Chondrocyte (in vitro differentiated cells): Measurements from ENCODE around the gene CCDC88A. TPM values are rescaled to one million over a fixed set of nuclear protein-coding genes. Genes with fewer than 3 reads are reported as not detected.
"Not testable (repeated sequence)": the region's sequence is repeated elsewhere in the genome, so short reads cannot be mapped to it uniquely, and the experiment has no call there.

Experiments
- DNase-seq: peaks from one replicate; pipeline ENCODE4 v3.0.0; 2021; ENCODE audit warnings: mixed read lengths, low spot score
- H3K27ac Mint-ChIP-seq: one replicate; pipeline ENCODE4 v1.8.0; 2021; ENCODE audit warnings: mild to moderate bottlenecking, moderate library complexity, mixed read lengths; ENCODE audit not compliant: unreplicated experiment
- H3K27me3 Mint-ChIP-seq: 2 replicates; pipeline ENCODE4 v1.8.0; 2021; ENCODE audit warnings: low read depth, mixed read lengths
- H3K36me3 Mint-ChIP-seq: 2 replicates; pipeline ENCODE4 v1.8.0; 2021; ENCODE audit warnings: low read depth, mixed read lengths
- H3K4me1 Mint-ChIP-seq: 2 replicates; pipeline ENCODE4 v1.8.0; 2021; ENCODE audit warnings: low read depth, mild to moderate bottlenecking, mixed read lengths
- H3K4me3 Mint-ChIP-seq: one replicate; pipeline ENCODE4 v1.8.0; 2021; ENCODE audit warnings: mild to moderate bottlenecking, moderate library complexity, mixed read lengths; ENCODE audit not compliant: unreplicated experiment
- H3K9me3 Mint-ChIP-seq: 2 replicates; pipeline ENCODE4 v1.8.0; 2021; ENCODE audit warnings: low read depth, mixed read lengths
- total RNA-seq: library from RNA; stranded (reverse); gene quantifications from 3 replicates; pipeline ENCODE4 v1.2.1, GENCODE V29; 2021
- TF ChIP-seq, protein P1 (sequence below): fragments of 200-600 bp; sonication (generic); IDR thresholded peaks from 2 replicates; pipeline ENCODE4 v1.5.0; 2021; ENCODE audit warnings: antibody characterized with exemption, mild to moderate bottlenecking, moderate library complexity

Gene CCDC88A
- total RNA-seq, 1 donor from 2014 or later = 52.1 TPM

DNA sequence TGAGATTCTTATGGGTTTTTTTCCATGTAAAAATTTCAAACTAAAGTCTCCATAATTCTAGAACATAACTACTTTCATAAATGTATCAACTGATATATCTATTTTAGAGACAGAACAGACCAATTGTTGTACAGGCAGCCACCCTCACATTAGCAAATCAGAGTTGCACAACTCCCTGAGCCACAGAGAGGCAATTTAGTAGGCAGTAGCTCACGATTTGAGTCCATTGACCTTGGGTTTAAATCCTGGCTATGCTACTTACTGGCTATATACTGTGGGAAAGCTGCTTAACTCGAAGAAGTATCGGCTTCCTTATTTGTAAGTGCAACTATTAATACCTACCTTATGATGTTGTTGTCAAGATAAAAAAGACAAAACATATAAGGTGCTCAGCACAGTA is 166.8 kb downstream of the CCDC88A start:
- TF ChIP-seq, protein P1, sequence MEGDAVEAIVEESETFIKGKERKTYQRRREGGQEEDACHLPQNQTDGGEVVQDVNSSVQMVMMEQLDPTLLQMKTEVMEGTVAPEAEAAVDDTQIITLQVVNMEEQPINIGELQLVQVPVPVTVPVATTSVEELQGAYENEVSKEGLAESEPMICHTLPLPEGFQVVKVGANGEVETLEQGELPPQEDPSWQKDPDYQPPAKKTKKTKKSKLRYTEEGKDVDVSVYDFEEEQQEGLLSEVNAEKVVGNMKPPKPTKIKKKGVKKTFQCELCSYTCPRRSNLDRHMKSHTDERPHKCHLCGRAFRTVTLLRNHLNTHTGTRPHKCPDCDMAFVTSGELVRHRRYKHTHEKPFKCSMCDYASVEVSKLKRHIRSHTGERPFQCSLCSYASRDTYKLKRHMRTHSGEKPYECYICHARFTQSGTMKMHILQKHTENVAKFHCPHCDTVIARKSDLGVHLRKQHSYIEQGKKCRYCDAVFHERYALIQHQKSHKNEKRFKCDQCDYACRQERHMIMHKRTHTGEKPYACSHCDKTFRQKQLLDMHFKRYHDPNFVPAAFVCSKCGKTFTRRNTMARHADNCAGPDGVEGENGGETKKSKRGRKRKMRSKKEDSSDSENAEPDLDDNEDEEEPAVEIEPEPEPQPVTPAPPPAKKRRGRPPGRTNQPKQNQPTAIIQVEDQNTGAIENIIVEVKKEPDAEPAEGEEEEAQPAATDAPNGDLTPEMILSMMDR = no peak
- DNase-seq = no peak
- no peaks in the 10 kb centered on the region for H3K9me3 Mint-ChIP-seq
- H3K27ac Mint-ChIP-seq = no peak overlapping the region
- H3K36me3 Mint-ChIP-seq = peaks cover 9% of the 10 kb centered on the region
- no peak overlapping the region for H3K4me3 Mint-ChIP-seq
- no peaks in the 10 kb centered on the region for H3K4me1 Mint-ChIP-seq
- no peaks in the 10 kb centered on the region for H3K27me3 Mint-ChIP-seq

GRCh38 chr2:55247025-55247424 is 172.6 kb downstream of the CCDC88A start:
- Mint-ChIP-seq H3K4me3 (no peak overlapping the region), H3K27ac (no peak overlapping the region), H3K9me3 (no peaks in the 10 kb centered on the region), H3K4me1 (no peaks in the 10 kb centered on the region), H3K36me3 (peaks cover 12% of the 10 kb centered on the region), H3K27me3 (no peaks in the 10 kb centered on the region)
- no peak for DNase-seq
- TF ChIP-seq, protein P1 = no peak

DNA sequence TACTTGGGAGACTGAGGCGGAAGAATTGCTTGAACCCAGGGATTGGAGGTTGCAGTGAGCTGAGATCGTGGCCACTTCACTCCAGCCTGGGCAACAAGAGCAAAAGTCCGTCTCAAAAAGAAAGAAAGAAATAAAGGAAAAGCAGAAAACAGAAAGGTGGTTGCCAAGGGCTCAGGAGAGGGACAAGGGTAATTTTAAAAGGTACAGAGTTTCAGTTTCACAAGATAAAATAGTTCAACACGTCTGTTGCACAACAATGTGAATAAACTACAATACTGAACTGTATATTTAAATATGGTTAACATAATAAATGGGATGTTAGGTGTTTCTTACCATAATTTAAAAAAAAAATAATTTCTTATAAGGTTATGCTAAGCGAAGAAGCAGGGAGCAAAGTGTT is 174.2 kb downstream of the CCDC88A start:
- TF ChIP-seq, protein P1 = no peak
- Mint-ChIP-seq H3K4me3 (no peak overlapping the region), H3K4me1 (no peaks in the 10 kb centered on the region), H3K27me3 (no peaks in the 10 kb centered on the region), H3K27ac (no peak overlapping the region), H3K36me3 (peaks cover 10% of the 10 kb centered on the region), H3K9me3 (no peaks in the 10 kb centered on the region)
- DNase-seq = no peak

DNA sequence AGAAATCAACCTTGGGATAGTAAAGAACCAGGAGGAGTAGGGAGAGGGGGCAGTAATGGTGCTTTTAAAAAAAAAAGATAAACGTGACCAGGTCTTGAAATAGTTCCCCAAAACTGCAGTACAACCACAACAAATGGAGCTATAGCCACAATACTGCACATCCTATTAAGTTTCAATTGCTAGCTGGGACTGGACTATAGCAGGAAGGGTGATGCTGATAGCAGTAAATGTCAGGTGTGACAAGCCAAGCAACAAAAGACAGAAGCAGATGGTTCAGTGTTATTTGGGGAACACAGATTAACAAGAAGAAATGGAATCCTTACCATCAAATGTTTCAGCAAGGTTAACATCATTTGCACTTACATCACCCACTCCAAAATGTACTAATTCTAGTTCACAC is 177.0 kb downstream of the CCDC88A start:
- no peak for DNase-seq
- H3K36me3 Mint-ChIP-seq = peaks cover 5% of the 10 kb centered on the region
- H3K4me1 Mint-ChIP-seq = no peaks in the 10 kb centered on the region
- no peak overlapping the region for H3K27ac Mint-ChIP-seq
- H3K9me3 Mint-ChIP-seq = no peaks in the 10 kb centered on the region
- TF ChIP-seq, protein P1 = no peak
- H3K4me3 Mint-ChIP-seq = no peak overlapping the region
- H3K27me3 Mint-ChIP-seq = no peaks in the 10 kb centered on the region

DNA sequence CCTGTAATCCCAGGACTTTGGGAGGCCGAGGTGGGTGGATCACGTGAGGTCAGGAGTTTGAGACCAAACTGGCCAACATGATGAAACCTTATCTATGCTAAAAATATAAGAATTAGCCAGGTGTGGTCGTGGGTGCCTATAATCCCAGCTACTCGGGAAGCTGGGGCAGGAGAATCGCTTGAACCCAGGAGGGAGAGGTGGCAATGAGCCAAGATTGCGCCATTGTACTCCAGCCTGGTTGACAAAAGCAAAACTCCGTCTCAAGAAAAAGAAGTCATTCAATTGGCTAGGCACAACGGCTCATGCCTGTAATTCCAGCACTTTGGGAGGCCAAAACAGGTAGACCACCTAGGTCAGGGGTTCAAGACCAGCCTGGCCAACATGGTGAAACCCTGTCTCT is 178.1 kb downstream of the CCDC88A start:
- H3K36me3 Mint-ChIP-seq, H3K4me1 Mint-ChIP-seq, H3K27me3 Mint-ChIP-seq, DNase-seq, H3K4me3 Mint-ChIP-seq, H3K27ac Mint-ChIP-seq, H3K9me3 Mint-ChIP-seq: not testable (repeated sequence)

- Mint-ChIP-seq H3K4me1 (peaks cover 12% of the 10 kb centered on the region), H3K27me3 (no peaks in the 10 kb centered on the region), H3K4me3 (no peak overlapping the region), H3K27ac (no peak overlapping the region), H3K36me3 (peaks cover 12% of the 10 kb centered on the region), H3K9me3 (no peaks in the 10 kb centered on the region)
- TF ChIP-seq, protein P1 = no peak
- DNase-seq = no peak
Measured at GRCh38 chr2:55239656-55240222, 179.9 kb downstream of the CCDC88A start.
